GM12878 (cell line): ENCODE measurements around the gene LMO2. TPM values are rescaled to one million over a fixed set of nuclear protein-coding genes. Genes with fewer than 3 reads are reported as not detected.

Source experiments
- CEBPB ChIP-seq, 2 experiments: fragments of 150-350 bp in 1 of 2; IDR thresholded peaks; 2 replicates each; pipeline ENCODE4 v1.6.1; 2012 to 2014; ENCODE audit warnings: low read depth in 2 of 2, low read length in 2 of 2, borderline replicate concordance in 1 of 2, inconsistent platforms in 1 of 2
- RAD21 ChIP-seq: IDR thresholded peaks from 2 replicates; pipeline ENCODE4 v1.6.1; 2011; ENCODE audit warnings: mild to moderate bottlenecking, low read depth, low read length, moderate library complexity; ENCODE audit not compliant: insufficient read depth
- polyA plus RNA-seq, 11 experiments: library from polyadenylated mRNA; depleted of rRNA in 4 of 11; unstranded in 6 of 11; stranded (reverse) in 5 of 11; fragments of >200 nt; fragmentation: Nextera tagmentation in 4 of 11; fragmentation: Illumina TruSeq in 1 of 11; extraction: Ambion mirVana in 4 of 11; extraction: Trizol in 1 of 11; gene quantifications; 1 replicate in 1 of 11; 2 replicates in 10 of 11; pipeline versions ENCODE4 v1.2.1 to v1.2.3, GENCODE V29; 2011 to 2016; ENCODE audit warnings: inconsistent platforms in 2 of 11, missing spikeins in 2 of 11, low read depth in 1 of 11
- total RNA-seq, 4 experiments: library from RNA; depleted of rRNA in 3 of 4; stranded (reverse); fragments of >200 nt in 3 of 4; fragmentation: Illumina TruSeq in 1 of 4; extraction: Trizol in 1 of 4; gene quantifications; 2 replicates each; pipeline versions ENCODE4 v1.2.1 to v1.2.3, GENCODE V29; 2013 to 2021
- TF ChIP-seq, protein P1 (sequence below): fragments of 450-650 bp; IDR thresholded peaks from 2 replicates; pipeline ENCODE4 v1.6.1; 2017; ENCODE audit warnings: mild to moderate bottlenecking, moderate library complexity
- TF ChIP-seq, protein P2 (sequence below): fragments of 450-650 bp; IDR thresholded peaks from 2 replicates; pipeline ENCODE4 v1.6.1; 2018; ENCODE audit warnings: mild to moderate bottlenecking, low read depth, moderate library complexity; ENCODE audit not compliant: partially characterized antibody

LMO2 gene
- total and polyA plus RNA-seq, 10 of the 15 experiments (the other 5 are each of a cell fraction or from before 2014, with no cell fraction given), result 0.29 to 1.9 (median 1.1) TPM; not detected in 1

DNA sequence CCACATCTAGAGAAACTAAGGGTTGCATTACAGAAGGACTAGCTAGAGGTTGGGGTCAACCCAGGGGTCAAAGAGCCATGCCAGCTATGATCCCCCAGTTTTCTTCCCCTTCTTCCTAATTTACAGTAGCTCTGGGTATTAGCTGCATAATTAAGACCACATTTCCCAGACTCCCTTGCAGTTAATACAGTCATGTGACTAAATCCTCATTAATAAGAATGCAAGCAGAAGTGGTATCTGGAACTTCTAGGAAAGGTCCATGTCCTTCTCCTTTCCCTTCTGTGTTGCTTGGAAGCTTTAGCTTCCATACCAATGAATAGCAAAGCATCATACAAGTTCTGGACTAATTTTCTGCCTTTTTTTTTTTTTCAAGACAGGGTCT lies 19.1 kb upstream of the LMO2 start (continued):
- TF ChIP-seq, protein P1, sequence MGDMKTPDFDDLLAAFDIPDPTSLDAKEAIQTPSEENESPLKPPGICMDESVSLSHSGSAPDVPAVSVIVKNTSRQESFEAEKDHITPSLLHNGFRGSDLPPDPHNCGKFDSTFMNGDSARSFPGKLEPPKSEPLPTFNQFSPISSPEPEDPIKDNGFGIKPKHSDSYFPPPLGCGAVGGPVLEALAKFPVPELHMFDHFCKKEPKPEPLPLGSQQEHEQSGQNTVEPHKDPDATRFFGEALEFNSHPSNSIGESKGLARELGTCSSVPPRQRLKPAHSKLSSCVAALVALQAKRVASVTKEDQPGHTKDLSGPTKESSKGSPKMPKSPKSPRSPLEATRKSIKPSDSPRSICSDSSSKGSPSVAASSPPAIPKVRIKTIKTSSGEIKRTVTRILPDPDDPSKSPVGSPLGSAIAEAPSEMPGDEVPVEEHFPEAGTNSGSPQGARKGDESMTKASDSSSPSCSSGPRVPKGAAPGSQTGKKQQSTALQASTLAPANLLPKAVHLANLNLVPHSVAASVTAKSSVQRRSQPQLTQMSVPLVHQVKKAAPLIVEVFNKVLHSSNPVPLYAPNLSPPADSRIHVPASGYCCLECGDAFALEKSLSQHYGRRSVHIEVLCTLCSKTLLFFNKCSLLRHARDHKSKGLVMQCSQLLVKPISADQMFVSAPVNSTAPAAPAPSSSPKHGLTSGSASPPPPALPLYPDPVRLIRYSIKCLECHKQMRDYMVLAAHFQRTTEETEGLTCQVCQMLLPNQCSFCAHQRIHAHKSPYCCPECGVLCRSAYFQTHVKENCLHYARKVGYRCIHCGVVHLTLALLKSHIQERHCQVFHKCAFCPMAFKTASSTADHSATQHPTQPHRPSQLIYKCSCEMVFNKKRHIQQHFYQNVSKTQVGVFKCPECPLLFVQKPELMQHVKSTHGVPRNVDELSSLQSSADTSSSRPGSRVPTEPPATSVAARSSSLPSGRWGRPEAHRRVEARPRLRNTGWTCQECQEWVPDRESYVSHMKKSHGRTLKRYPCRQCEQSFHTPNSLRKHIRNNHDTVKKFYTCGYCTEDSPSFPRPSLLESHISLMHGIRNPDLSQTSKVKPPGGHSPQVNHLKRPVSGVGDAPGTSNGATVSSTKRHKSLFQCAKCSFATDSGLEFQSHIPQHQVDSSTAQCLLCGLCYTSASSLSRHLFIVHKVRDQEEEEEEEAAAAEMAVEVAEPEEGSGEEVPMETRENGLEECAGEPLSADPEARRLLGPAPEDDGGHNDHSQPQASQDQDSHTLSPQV, result no peak
- TF ChIP-seq, protein P2, sequence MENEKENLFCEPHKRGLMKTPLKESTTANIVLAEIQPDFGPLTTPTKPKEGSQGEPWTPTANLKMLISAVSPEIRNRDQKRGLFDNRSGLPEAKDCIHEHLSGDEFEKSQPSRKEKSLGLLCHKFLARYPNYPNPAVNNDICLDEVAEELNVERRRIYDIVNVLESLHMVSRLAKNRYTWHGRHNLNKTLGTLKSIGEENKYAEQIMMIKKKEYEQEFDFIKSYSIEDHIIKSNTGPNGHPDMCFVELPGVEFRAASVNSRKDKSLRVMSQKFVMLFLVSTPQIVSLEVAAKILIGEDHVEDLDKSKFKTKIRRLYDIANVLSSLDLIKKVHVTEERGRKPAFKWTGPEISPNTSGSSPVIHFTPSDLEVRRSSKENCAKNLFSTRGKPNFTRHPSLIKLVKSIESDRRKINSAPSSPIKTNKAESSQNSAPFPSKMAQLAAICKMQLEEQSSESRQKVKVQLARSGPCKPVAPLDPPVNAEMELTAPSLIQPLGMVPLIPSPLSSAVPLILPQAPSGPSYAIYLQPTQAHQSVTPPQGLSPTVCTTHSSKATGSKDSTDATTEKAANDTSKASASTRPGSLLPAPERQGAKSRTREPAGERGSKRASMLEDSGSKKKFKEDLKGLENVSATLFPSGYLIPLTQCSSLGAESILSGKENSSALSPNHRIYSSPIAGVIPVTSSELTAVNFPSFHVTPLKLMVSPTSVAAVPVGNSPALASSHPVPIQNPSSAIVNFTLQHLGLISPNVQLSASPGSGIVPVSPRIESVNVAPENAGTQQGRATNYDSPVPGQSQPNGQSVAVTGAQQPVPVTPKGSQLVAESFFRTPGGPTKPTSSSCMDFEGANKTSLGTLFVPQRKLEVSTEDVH, result no peak
- TF ChIP-seq CEBPB (IDR thresholded peaks at IDR 0.05; ENCODE audit: borderline replicate concordance in 1 of 2, low read depth in 2 of 2, low read length in 2 of 2) (no peak), RAD21 (no peak)
